NCI-H526 treated with DMSO at 0.1 percent for 48 hours (cell line): ENCODE data around the gene CYP26A1.
"Not testable (repeated sequence)": the region's sequence is repeated elsewhere in the genome, so short reads cannot be mapped to it uniquely, and the experiment has no call there.

Source experiments
- DNase-seq: peaks from one replicate; lab custom pipeline; 2025; lab: John Stamatoyannopoulos, UW

Gene CYP26A1

GRCh38 chr10:93080350-93081046 is 6.8 kb downstream of the CYP26A1 start:
- no peak for DNase-seq

- no peak for DNase-seq
Observed at GRCh38 chr10:93081318-93081717, 7.6 kb downstream of the CYP26A1 start.

GRCh38 chr10:93081834-93082233 is 8.1 kb downstream of the CYP26A1 start:
- no peak for DNase-seq

- DNase-seq: no peak
Observed at GRCh38 chr10:93083743-93084539, 10.2 kb downstream of the CYP26A1 start.

GRCh38 chr10:93085272-93085859 is 11.7 kb downstream of the CYP26A1 start:
- no peak for DNase-seq

- DNase-seq: no peak
Observed at GRCh38 chr10:93086289-93086688, 12.6 kb downstream of the CYP26A1 start.

- DNase-seq: no peak
Observed at GRCh38 chr10:93087846-93088245, 14.2 kb downstream of the CYP26A1 start.

GRCh38 chr10:93088466-93088865 is 14.8 kb downstream of the CYP26A1 start:
- DNase-seq: no peak

- DNase-seq: no peak
Observed at GRCh38 chr10:93090619-93091018, 16.9 kb downstream of the CYP26A1 start.

- no peak for DNase-seq
Observed at GRCh38 chr10:93091960-93092359, 18.3 kb downstream of the CYP26A1 start.

GRCh38 chr10:93095225-93095624 is 21.5 kb downstream of the CYP26A1 start:
- DNase-seq: no peak

GRCh38 chr10:93096901-93097300 is 23.2 kb downstream of the CYP26A1 start:
- DNase-seq: no peak

- DNase-seq: no peak
Observed at GRCh38 chr10:93097386-93097785, 23.7 kb downstream of the CYP26A1 start.

- DNase-seq: no peak
Observed at GRCh38 chr10:93098816-93099215, 25.1 kb downstream of the CYP26A1 start.

- no peak for DNase-seq
Observed at GRCh38 chr10:93099670-93100069, 26.0 kb downstream of the CYP26A1 start.

GRCh38 chr10:93101148-93101547 is 27.5 kb downstream of the CYP26A1 start:
- not testable (repeated sequence) for DNase-seq

GRCh38 chr10:93103953-93104352 is 30.3 kb downstream of the CYP26A1 start:
- no peak for DNase-seq

GRCh38 chr10:93106631-93107072 is 33.0 kb downstream of the CYP26A1 start:
- no peak for DNase-seq

- DNase-seq: no peak
Observed at GRCh38 chr10:93110472-93111146, 36.9 kb downstream of the CYP26A1 start.

GRCh38 chr10:93113042-93113441 is 39.3 kb downstream of the CYP26A1 start:
- DNase-seq: no peak

GRCh38 chr10:93115661-93116383 is 42.1 kb downstream of the CYP26A1 start:
- peak; percentile 5 for DNase-seq

GRCh38 chr10:93121311-93121710 is 47.6 kb downstream of the CYP26A1 start:
- DNase-seq: no peak
